ENCODE data around the gene ELOVL1. TPM values are rescaled to one million over a fixed set of nuclear protein-coding genes. Genes with fewer than 3 reads are reported as not detected.
"Not testable (repeated sequence)": the region's sequence is repeated elsewhere in the genome, so short reads cannot be mapped to it uniquely, and the experiment has no call there.

The ELOVL1 gene
- total RNA-seq, 1 experiment from 2014 or later, result 53.7 TPM

DNA sequence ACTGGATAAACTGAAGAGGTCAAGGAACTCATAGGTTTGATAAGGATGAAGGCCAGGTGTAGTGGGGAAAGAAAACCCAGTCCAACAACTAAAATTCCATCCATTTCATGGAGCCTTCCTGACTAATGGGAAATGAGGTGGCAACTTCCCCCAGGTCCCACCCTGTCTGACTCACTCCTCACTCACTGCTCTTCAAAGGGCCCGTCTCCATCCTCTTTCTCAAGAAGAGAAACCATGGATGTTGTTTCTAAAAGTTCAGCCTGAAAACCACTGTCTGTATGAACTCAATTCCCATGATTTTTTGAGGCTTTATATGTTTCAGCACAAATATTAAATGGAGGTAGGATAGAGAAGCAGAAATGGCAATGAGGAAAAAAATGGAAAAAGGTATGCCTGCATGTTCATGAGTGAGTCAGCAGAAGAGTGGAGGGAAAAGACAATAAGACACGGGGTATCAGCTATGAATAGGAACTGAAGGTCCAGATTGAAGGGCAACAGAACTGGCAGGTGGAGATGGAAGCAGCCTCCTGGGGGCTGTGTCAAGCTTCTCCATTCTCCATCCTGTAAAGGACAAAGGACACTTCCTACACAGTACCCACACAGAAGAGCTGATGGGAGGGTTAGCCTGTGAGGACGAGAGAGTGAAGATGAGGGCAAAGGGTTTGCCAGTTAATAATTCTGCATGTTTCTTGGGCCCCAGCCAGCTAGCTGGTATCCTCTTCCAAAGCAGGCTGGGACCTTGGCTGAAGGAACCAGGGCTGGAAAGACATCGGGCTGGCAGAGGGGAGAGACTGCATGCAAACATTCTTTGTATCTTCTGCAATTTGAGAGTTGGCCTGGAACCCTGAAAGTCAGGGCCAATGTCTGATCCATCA lies 5.5 kb upstream of the ELOVL1 start:
- no TSS peak for BruUV-seq (replicated peaks)
- ChIA-PET CTCF (no interaction called here), POLR2A (ENCODE audit: low non-redundant PET) (no interaction called here)
- intact Hi-C loops (cut with micrococcal nuclease; ENCODE audit: unreplicated experiment), result no loop called here
- no peaks in the 10 kb centered on the region for H3K27me3 ChIP-seq (replicated peaks; ENCODE audit: insufficient read depth, low read depth, low read length, poor library complexity)
- no peak overlapping the region for H3K27ac ChIP-seq (ENCODE audit: low read depth, low read length, poor library complexity, severe bottlenecking)
- TF ChIP-seq EZH2 (IDR thresholded peaks at IDR 0.05; ENCODE audit: borderline replicate concordance, low read depth, low read length, poor library complexity, severe bottlenecking), result no peak
- TF ChIP-seq CTCF (conservative IDR thresholded peaks at IDR 0.05; ENCODE audit: low read depth, low read length), result no peak
- H3K4me3 ChIP-seq (ENCODE audit: low read depth, low read length, poor library complexity, severe bottlenecking), result no peak overlapping the region
- no peak for DNase-seq (ENCODE audit: low spot score)
- peaks cover 6% of the 10 kb centered on the region for H3K4me1 ChIP-seq (ENCODE audit: insufficient read depth, low read length, poor library complexity, severe bottlenecking)
- no peaks in the 10 kb centered on the region for H3K9me3 ChIP-seq (ENCODE audit: low read depth, low read length, poor library complexity, severe bottlenecking)
- H3K36me3 ChIP-seq (ENCODE audit: insufficient read depth, low read length, poor library complexity, severe bottlenecking), result no peaks in the 10 kb centered on the region

DNA sequence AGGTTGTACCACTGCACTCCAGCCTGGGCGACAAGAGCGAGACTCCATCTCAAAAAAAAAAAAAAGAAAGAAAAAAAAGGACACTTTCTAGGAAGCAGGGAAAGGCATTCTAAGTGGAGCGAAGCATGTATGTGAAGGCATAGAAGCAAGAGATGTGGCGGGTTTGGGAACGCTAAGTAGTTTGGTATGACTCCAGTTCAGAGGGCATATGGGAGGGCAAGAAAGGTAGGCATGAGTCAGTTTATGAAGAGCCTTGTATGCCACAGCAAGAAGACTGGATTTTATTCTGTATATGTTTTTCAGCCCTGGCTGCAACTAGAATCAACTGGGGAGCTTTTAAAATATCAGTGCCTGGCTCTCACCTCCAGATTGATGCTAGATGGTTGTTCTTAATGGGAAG lies 4.4 kb upstream of the ELOVL1 start:
- intact Hi-C loops (cut with micrococcal nuclease; ENCODE audit: unreplicated experiment), result no loop called here
- POLR2A ChIA-PET (ENCODE audit: low non-redundant PET), result no interaction called here
- CTCF ChIA-PET, result no interaction called here

DNA sequence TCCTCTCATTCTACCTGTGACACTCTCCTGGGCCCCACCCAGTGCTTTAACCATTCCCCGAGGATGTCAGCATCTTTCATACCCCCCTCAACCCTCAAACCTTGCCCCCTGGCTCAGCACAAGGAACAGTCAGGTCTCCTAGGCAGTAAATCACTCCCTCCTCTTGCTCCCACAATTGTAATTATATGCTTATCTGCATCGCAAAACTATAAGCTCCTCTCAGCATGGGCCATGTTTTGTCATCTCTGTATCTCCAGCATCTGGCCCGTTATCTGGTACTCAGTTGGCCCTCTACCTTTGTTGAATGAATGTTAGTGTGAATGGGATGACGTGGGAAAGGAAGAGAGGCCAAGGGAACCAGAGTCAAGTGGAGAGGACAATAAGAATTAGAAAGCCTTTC lies 2.8 kb upstream of the ELOVL1 start:
- TF ChIP-seq CTCF (conservative IDR thresholded peaks at IDR 0.05; ENCODE audit: low read depth, low read length), result no peak
- no peak for TF ChIP-seq EZH2 (IDR thresholded peaks at IDR 0.05; ENCODE audit: borderline replicate concordance, low read depth, low read length, poor library complexity, severe bottlenecking)
- Histone ChIP-seq H3K27me3 (replicated peaks; ENCODE audit: insufficient read depth, low read depth, low read length, poor library complexity) (no peaks in the 10 kb centered on the region), H3K27ac (ENCODE audit: low read depth, low read length, poor library complexity, severe bottlenecking) (no peak overlapping the region), H3K9me3 (ENCODE audit: low read depth, low read length, poor library complexity, severe bottlenecking) (no peaks in the 10 kb centered on the region), H3K36me3 (ENCODE audit: insufficient read depth, low read length, poor library complexity, severe bottlenecking) (no peaks in the 10 kb centered on the region), H3K4me1 (ENCODE audit: insufficient read depth, low read length, poor library complexity, severe bottlenecking) (peaks cover 6% of the 10 kb centered on the region), H3K4me3 (ENCODE audit: low read depth, low read length, poor library complexity, severe bottlenecking) (no peak overlapping the region)
- no TSS peak for BruUV-seq (replicated peaks)
- DNase-seq (ENCODE audit: low spot score), result no peak
- POLR2A ChIA-PET (ENCODE audit: low non-redundant PET), result no interaction called here
- intact Hi-C loops (cut with micrococcal nuclease; ENCODE audit: unreplicated experiment), result no loop called here
- CTCF ChIA-PET, result interaction anchor here (0.9 kb wide), 1 partner anchor 12 kb away, joined by 4 read pairs; the partner anchor contains the start of gene CDC20

More for the DNA sequence above, 4.4 kb upstream of the ELOVL1 start:
- Histone ChIP-seq H3K4me1 (ENCODE audit: insufficient read depth, low read length, poor library complexity, severe bottlenecking) (peaks cover 6% of the 10 kb centered on the region), H3K4me3 (ENCODE audit: low read depth, low read length, poor library complexity, severe bottlenecking) (no peak overlapping the region), H3K27me3 (replicated peaks; ENCODE audit: insufficient read depth, low read depth, low read length, poor library complexity) (no peaks in the 10 kb centered on the region), H3K27ac (ENCODE audit: low read depth, low read length, poor library complexity, severe bottlenecking) (no peak overlapping the region), H3K9me3 (ENCODE audit: low read depth, low read length, poor library complexity, severe bottlenecking) (no peaks in the 10 kb centered on the region), H3K36me3 (ENCODE audit: insufficient read depth, low read length, poor library complexity, severe bottlenecking) (no peaks in the 10 kb centered on the region)
- BruUV-seq (replicated peaks), result no TSS peak
- no peak for DNase-seq (ENCODE audit: low spot score)
- TF ChIP-seq CTCF (conservative IDR thresholded peaks at IDR 0.05; ENCODE audit: low read depth, low read length), result no peak
- no peak for TF ChIP-seq EZH2 (IDR thresholded peaks at IDR 0.05; ENCODE audit: borderline replicate concordance, low read depth, low read length, poor library complexity, severe bottlenecking)

DNA sequence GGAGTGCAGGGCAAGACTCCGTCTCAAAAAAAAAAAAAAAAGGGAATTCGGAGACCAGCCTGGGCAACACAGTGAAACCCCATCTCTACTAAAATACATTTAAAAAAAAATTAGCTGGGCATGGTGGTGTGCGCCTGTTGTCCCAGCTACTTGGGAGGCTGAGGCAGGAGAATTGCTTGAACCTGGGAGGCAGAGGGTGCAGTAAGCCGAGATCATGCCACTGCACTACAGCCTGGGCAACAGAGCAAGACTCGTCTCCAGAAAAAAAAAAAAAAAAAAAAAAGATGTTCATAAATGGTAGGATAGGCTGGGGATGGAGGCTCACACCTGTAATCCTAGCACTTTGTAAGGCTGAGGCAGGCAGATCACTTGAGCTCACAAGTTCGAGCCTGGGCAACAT lies 2.0 kb upstream of the ELOVL1 start:
- H3K9me3 ChIP-seq (ENCODE audit: low read depth, low read length, poor library complexity, severe bottlenecking); intact Hi-C loops (cut with micrococcal nuclease; ENCODE audit: unreplicated experiment); DNase-seq (ENCODE audit: low spot score); H3K4me3 ChIP-seq (ENCODE audit: low read depth, low read length, poor library complexity, severe bottlenecking); H3K27me3 ChIP-seq (replicated peaks; ENCODE audit: insufficient read depth, low read depth, low read length, poor library complexity); H3K27ac ChIP-seq (ENCODE audit: low read depth, low read length, poor library complexity, severe bottlenecking); POLR2A ChIA-PET (ENCODE audit: low non-redundant PET); H3K36me3 ChIP-seq (ENCODE audit: insufficient read depth, low read length, poor library complexity, severe bottlenecking); H3K4me1 ChIP-seq (ENCODE audit: insufficient read depth, low read length, poor library complexity, severe bottlenecking); BruUV-seq (replicated peaks): not testable (repeated sequence)
- CTCF ChIA-PET, result interaction anchor here (0.9 kb wide), 1 partner anchor 11 kb away, joined by 4 read pairs; the partner anchor contains the start of gene CDC20

Measured in A673 (cell line).